HepG2 (cell line): Measurements from ENCODE around the gene NCOA5. TPM values are rescaled to one million over a fixed set of nuclear protein-coding genes. Genes with fewer than 3 reads are reported as not detected.
A peak's percentile ranks its signal among the peaks of the same experiment; 100 is the strongest.

Experiments used
- LRRFIP1 ChIP-seq: sonication (generic); formaldehyde crosslinking; conservative IDR thresholded peaks from 2 replicates; pipeline ENCODE4 v1.4.0; 2020; ENCODE audit warnings: missing genetic modification reagents
- MTF1 ChIP-seq: sonication (generic); formaldehyde crosslinking; IDR thresholded peaks from 2 replicates; pipeline ENCODE4 v1.5.0; 2020; ENCODE audit warnings: missing genetic modification reagents
- REL ChIP-seq: sonication (generic); formaldehyde crosslinking; conservative IDR thresholded peaks from 2 replicates; pipeline ENCODE4 v1.8.0; 2022; ENCODE audit warnings: mild to moderate bottlenecking, missing genetic modification reagents, moderate library complexity
- THAP9 ChIP-seq: sonication (generic); formaldehyde crosslinking; IDR thresholded peaks from 2 replicates; pipeline ENCODE4; 2020; ENCODE audit warnings: missing genetic modification reagents, mild to moderate bottlenecking, borderline replicate concordance
- ZNF230 ChIP-seq: sonication (generic); formaldehyde crosslinking; IDR thresholded peaks from 2 replicates; pipeline ENCODE4 v1.4.0; 2020; ENCODE audit warnings: mild to moderate bottlenecking, missing genetic modification reagents
- ZNF451 ChIP-seq: sonication (generic); formaldehyde crosslinking; IDR thresholded peaks from 2 replicates; pipeline ENCODE4 v1.5.0; 2020; ENCODE audit warnings: mild to moderate bottlenecking, missing genetic modification reagents
- ZNF724P ChIP-seq: sonication (generic); formaldehyde crosslinking; IDR thresholded peaks from 2 replicates; pipeline ENCODE4 v1.8.0; 2022; ENCODE audit warnings: missing genetic modification reagents, borderline replicate concordance
- ZNF790 ChIP-seq: sonication (generic); formaldehyde crosslinking; IDR thresholded peaks from 2 replicates; pipeline ENCODE4 v1.8.0; 2022; ENCODE audit warnings: missing genetic modification reagents, mild to moderate bottlenecking, borderline replicate concordance
- polyA plus RNA-seq, 8 experiments: library from polyadenylated mRNA; depleted of rRNA in 3 of 8; stranded (reverse) in 7 of 8; unstranded in 1 of 8; fragments of >200 nt; fragmentation: Illumina TruSeq in 4 of 8; extraction: Trizol in 4 of 8; gene quantifications; 2 replicates each; pipeline versions ENCODE4 v1.2.1 to v1.2.3, GENCODE V29; 2011 to 2016; ENCODE audit warnings: low read depth in 4 of 8, missing spikeins in 1 of 8, mixed read lengths in 1 of 8; ENCODE audit not compliant: insufficient read depth in 1 of 8
- total RNA-seq, 5 experiments: library from RNA; depleted of rRNA; stranded (reverse); fragments of >200 nt; fragmentation: Illumina TruSeq; extraction: Trizol; gene quantifications; 2 replicates each; pipeline ENCODE4 v1.2.3, GENCODE V29; 2016; ENCODE audit warnings: low read depth in 1 of 5
- TF ChIP-seq, protein P1 (sequence below): IDR thresholded peaks from 2 replicates; pipeline ENCODE4 v1.6.1; 2012; ENCODE audit warnings: low read length, improper control_type of control experiment
- TF ChIP-seq, protein P2 (sequence below): sonication (generic); formaldehyde crosslinking; IDR thresholded peaks from 2 replicates; pipeline ENCODE4 v1.9.0; 2021; ENCODE audit warnings: missing genetic modification reagents, borderline replicate concordance

The NCOA5 gene
- total and polyA plus RNA-seq, 2 of the 13 experiments (the other 11 are each of a cell fraction or from before 2014, with no cell fraction given) = 16.5 to 28.4 TPM

DNA sequence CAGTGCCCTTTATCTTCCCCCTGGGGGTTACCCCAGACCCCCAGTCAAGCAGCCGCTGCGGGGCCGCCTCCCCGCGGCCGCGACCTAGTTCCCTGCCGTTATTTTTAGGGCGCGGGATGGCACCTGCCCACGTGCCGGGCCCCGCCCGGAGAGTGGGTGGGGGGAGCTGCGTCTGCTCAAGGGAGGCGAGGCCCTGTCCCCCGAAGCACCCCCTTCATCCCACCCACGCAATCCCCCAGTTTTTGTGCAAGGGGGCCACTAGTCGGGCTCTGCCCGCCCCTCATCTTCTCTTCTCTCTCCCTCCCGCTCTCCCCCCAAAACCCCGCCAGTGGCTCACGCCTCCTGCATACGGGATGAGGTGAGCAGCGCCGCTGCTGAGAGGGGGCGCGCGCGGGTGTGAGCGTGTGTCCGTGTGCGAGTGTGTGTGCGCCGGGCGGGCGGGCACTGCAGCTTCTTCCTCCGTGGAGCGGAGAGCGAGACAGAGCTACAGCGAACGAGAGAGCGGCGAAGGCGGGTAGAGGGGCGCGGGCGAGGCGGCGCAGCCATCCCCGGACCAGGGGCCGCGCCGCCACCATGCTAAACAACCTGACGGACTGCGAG lies 60.9 kb downstream of the NCOA5 start, which contains the start of gene SLC12A5 (continued):
- TF ChIP-seq THAP9 (CRISPR knock-in tag) (no peak), ZNF230 (CRISPR knock-in tag) (no peak), ZNF724P (CRISPR knock-in tag) (no peak), ZNF790 (CRISPR knock-in tag) (0 out of 2 replicates have a peak, but pooled peaks have one; percentile 5), LRRFIP1 (no peak), ZNF451 (CRISPR knock-in tag) (peak; percentile 1; the same call in 1 of the 2 replicates), REL (CRISPR knock-in tag) (0 out of 2 replicates have a peak, but pooled peaks have one; percentile 2), MTF1 (CRISPR knock-in tag) (no peak)
- TF ChIP-seq, protein P1, sequence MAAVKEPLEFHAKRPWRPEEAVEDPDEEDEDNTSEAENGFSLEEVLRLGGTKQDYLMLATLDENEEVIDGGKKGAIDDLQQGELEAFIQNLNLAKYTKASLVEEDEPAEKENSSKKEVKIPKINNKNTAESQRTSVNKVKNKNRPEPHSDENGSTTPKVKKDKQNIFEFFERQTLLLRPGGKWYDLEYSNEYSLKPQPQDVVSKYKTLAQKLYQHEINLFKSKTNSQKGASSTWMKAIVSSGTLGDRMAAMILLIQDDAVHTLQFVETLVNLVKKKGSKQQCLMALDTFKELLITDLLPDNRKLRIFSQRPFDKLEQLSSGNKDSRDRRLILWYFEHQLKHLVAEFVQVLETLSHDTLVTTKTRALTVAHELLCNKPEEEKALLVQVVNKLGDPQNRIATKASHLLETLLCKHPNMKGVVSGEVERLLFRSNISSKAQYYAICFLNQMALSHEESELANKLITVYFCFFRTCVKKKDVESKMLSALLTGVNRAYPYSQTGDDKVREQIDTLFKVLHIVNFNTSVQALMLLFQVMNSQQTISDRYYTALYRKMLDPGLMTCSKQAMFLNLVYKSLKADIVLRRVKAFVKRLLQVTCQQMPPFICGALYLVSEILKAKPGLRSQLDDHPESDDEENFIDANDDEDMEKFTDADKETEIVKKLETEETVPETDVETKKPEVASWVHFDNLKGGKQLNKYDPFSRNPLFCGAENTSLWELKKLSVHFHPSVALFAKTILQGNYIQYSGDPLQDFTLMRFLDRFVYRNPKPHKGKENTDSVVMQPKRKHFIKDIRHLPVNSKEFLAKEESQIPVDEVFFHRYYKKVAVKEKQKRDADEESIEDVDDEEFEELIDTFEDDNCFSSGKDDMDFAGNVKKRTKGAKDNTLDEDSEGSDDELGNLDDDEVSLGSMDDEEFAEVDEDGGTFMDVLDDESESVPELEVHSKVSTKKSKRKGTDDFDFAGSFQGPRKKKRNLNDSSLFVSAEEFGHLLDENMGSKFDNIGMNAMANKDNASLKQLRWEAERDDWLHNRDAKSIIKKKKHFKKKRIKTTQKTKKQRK = no peak
- TF ChIP-seq, protein P2, sequence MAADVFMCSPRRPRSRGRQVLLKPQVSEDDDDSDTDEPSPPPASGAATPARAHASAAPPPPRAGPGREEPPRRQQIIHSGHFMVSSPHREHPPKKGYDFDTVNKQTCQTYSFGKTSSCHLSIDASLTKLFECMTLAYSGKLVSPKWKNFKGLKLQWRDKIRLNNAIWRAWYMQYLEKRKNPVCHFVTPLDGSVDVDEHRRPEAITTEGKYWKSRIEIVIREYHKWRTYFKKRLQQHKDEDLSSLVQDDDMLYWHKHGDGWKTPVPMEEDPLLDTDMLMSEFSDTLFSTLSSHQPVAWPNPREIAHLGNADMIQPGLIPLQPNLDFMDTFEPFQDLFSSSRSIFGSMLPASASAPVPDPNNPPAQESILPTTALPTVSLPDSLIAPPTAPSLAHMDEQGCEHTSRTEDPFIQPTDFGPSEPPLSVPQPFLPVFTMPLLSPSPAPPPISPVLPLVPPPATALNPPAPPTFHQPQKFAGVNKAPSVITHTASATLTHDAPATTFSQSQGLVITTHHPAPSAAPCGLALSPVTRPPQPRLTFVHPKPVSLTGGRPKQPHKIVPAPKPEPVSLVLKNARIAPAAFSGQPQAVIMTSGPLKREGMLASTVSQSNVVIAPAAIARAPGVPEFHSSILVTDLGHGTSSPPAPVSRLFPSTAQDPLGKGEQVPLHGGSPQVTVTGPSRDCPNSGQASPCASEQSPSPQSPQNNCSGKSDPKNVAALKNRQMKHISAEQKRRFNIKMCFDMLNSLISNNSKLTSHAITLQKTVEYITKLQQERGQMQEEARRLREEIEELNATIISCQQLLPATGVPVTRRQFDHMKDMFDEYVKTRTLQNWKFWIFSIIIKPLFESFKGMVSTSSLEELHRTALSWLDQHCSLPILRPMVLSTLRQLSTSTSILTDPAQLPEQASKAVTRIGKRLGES (CRISPR knock-in tag) = no peak
